UCSD-AML1 (cell line): ENCODE measurements around the gene SEPTIN2.
"Not testable (repeated sequence)": the region's sequence is repeated elsewhere in the genome, so short reads cannot be mapped to it uniquely, and the experiment has no call there.

Experiments used
- DNase-seq: peaks from one replicate; lab custom pipeline; 2025; ENCODE audit not compliant: unreplicated experiment; lab: John Stamatoyannopoulos, UW

Gene SEPTIN2

GRCh38 chr2:241350530-241350877, 34.8 kb downstream of the SEPTIN2 start:
- DNase-seq = no peak

GRCh38 chr2:241350878-241351639, 35.3 kb downstream of the SEPTIN2 start:
- DNase-seq = no peak

- DNase-seq = no peak
Observed at GRCh38 chr2:241351640-241352031, 35.9 kb downstream of the SEPTIN2 start.

- DNase-seq = no peak
Observed at GRCh38 chr2:241352227-241352626, 36.5 kb downstream of the SEPTIN2 start.

DNA sequence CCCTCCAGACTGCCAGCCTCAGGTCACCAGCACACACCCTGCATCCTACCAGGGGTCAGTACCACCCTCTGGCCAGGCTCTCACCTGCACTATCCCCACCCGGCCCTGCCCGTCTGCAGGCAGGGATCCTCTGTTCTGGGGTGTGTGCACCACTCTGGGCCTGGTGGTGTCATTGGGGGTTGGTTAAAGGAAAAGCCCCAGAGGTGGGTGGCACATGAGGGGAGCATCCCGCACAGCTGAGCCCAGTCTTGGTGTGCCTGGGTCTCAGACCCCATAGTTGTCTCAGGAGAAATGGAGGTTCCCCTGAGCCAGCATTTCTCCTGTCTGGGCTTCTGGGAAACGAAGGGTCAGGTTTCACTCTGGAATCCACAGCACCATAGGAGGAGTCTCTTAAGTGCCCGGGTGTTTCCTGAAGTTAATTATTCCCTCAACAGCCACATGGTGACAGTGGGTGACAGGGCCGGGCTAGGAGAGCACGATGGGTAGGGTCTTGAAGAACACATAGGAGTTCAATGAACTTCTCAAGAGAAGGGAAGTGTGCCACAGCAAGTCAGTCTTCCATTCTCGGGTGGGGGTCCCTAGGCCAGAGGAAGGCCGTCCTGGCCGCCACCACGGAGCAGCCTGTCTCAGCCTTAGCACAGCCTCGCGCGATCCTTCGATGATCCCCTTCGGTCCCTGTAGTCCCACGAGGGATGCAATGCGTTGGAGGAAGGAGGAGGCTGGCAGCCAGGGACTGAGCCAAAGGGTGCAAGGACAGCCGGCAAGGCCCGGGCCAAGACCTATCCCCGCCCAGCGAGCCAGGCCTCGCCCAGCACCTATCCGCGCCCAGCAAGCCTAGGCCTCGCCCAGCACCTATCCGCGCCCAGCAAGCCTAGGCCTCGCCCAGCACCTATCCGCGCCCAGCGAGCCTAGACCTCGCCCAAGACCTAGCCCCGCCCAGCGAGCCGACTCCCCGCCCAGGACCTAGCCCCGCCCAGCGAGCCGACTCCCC, 39.2 kb downstream of the SEPTIN2 start:
- peak; percentile 61 for DNase-seq

GRCh38 chr2:241355983-241356870, 40.5 kb downstream of the SEPTIN2 start, which contains the start of gene FARP2:
Gene FARP2 (plus strand): TSS chr2:241356285. CDS start chr2:241373108, 16,823 bp downstream.
- peak; percentile 98 for DNase-seq

DNA sequence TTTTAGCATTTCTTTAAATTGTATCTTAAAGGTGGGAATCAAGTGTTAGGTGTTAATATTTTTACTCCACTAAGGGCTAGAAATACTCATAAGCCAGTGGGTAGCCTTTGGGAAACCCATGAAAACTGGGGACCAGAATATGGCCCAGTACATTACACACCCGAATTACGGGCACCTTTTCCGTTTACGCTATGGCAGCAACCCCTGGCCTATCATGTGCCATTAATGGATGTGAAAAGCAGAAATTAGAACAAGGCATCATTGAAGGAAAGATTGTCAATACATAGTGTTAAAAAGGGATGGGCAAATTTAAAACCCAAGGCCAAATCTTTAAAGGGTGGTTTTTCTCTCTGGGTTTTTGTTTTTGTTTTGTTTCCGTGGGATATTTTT, 41.1 kb downstream of the SEPTIN2 start:
- DNase-seq = no peak

DNA sequence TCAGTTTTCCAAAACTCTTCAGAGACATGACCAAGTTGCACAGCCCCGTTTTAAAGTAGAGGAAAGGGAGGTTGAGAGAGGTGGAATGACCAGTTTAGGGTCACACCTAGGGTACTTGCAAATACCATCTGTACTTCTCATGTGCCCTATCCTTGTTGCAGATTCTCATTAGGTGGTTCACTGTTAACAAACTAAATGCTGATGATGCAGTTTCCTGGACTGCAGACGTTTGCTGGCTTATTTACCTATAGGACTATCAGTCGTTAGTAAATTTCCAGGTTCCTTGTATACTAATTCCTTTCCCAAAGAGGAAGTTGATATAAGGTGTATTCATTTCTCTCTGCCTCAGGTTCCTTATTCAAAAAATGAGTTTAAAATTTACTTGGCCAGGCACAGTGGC, 41.8 kb downstream of the SEPTIN2 start:
- no peak for DNase-seq

- no peak for DNase-seq
Observed at GRCh38 chr2:241358470-241358869, 42.7 kb downstream of the SEPTIN2 start.

DNA sequence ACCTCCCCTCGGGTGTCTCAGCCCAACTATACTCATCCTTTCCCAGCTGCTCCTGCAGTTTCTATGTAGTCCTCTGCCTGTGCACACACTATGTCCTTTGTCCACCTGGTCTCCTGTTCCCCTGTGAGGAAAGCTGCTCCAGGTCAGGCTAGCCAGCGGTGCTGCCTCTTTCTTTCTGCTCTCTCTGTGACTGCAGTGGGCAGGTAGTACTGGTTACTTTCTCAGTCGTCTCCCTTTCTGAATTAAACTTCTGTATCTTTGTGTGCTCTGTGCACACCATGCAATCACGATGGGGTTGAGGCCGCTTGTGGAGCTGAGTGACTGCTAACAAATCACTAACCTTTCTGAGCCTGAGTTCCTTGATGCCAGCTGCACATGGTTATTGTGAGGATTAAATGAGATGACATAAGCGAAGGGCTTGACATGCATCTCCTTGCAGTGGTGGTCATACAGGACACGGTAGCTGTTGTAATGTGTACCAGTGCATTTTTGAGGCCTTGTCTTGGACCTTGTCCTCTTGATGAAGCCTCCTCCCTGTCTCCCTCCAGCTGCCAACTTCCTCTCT, 43.8 kb downstream of the SEPTIN2 start:
- no peak for DNase-seq

GRCh38 chr2:241363426-241363825, 47.7 kb downstream of the SEPTIN2 start:
- DNase-seq = no peak

DNA sequence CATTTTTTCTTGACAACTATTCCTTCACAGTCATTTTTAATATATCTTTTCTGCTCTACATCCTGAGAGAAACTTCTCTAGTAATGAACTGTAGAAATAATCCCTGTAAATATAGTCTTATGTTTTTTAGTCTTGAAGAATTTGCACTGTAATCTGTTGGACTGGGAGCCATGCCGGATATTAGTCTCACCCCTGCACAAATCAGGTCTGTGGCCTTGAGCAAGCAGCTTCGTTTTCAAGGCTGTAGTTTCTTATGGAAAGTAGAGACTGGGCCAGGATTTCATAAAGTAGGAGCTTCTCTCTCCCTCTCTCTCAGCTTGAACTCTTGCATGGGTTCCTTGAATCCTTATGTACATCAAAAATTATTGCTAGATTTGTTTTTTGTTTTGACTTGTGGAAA, 49.1 kb downstream of the SEPTIN2 start:
- no peak for DNase-seq

DNA sequence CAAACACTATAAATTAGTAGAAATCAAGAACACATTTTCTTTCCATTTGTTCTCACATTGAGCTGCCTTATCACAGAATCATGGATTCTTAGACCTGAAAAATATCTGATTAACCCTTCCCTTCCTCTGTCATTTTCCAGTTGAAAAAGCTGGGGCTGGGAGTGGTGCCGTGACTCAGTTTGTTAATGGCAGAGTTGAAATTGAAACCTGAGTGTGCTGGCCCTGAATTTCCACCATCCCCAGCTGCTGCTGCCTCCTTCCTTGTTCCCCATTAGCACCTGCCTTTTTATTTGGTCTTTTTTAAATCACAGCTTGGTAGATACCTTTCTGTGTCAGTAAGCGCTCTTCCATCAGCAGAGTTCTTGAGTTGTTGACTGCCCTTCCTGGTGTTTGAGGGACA, 51.0 kb downstream of the SEPTIN2 start:
- no peak for DNase-seq

GRCh38 chr2:241368643-241369042, 52.9 kb downstream of the SEPTIN2 start:
- DNase-seq = no peak

GRCh38 chr2:241372361-241372992, 56.8 kb downstream of the SEPTIN2 start:
- DNase-seq = no peak

GRCh38 chr2:241373446-241373845, 57.7 kb downstream of the SEPTIN2 start:
- no peak for DNase-seq

GRCh38 chr2:241373906-241374305, 58.2 kb downstream of the SEPTIN2 start:
- not testable (repeated sequence) for DNase-seq

- no peak for DNase-seq
Observed at GRCh38 chr2:241375300-241375699, 59.6 kb downstream of the SEPTIN2 start.

GRCh38 chr2:241376808-241377207, 61.1 kb downstream of the SEPTIN2 start:
- no peak for DNase-seq

GRCh38 chr2:241378816-241379215, 63.1 kb downstream of the SEPTIN2 start:
- no peak for DNase-seq
